Colon (tissue), 2 donors: ENCODE data around the gene RPL28.

ENCODE experiments used
- FAIRE-seq: peaks from 2 replicates; lab custom pipeline; 2012; peaks lifted over from hg19 to GRCh38; lab: Jason Lieb, UNC
- donor health status: control.
- donor health status: control.

RPL28 gene

GRCh38 chr19:55353803-55354697 is 31.7 kb upstream of the RPL28 start:
- no peak for FAIRE-seq

- FAIRE-seq = no peak
These were observed 31.0 kb upstream of the RPL28 start, which contains the start of gene COX6B2 for GRCh38 chr19:55354698-55355212. COX6B2 (minus strand) TSS chr19:55354719; CDS start chr19:55354521, 198 bp downstream.

GRCh38 chr19:55355213-55355821 is 30.4 kb upstream of the RPL28 start:
- no peak for FAIRE-seq

- FAIRE-seq = no peak
These were observed 27.2 kb upstream of the RPL28 start for GRCh38 chr19:55358493-55358892.

GRCh38 chr19:55358943-55359908 is 26.5 kb upstream of the RPL28 start:
- FAIRE-seq = no peak

GRCh38 chr19:55360902-55361301 is 24.8 kb upstream of the RPL28 start:
- FAIRE-seq = no peak

GRCh38 chr19:55362174-55362989 is 23.4 kb upstream of the RPL28 start:
- no peak for FAIRE-seq

GRCh38 chr19:55362990-55363716 is 22.6 kb upstream of the RPL28 start, which contains the start of gene GARIN5B:
GARIN5B (minus strand) TSS chr19:55363260; CDS start chr19:55363066, 194 bp downstream.
- no peak for FAIRE-seq

GRCh38 chr19:55365245-55365644 is 20.5 kb upstream of the RPL28 start:
- no peak for FAIRE-seq

- no peak for FAIRE-seq
These were observed 19.8 kb upstream of the RPL28 start for GRCh38 chr19:55365964-55366363.

- FAIRE-seq = no peak
These were observed 18.9 kb upstream of the RPL28 start for GRCh38 chr19:55366790-55367189.

- FAIRE-seq = no peak
These were observed 17.6 kb upstream of the RPL28 start for GRCh38 chr19:55368106-55368505.

GRCh38 chr19:55368701-55369563 is 16.8 kb upstream of the RPL28 start:
- no peak for FAIRE-seq

- no peak for FAIRE-seq
These were observed 16.0 kb upstream of the RPL28 start for GRCh38 chr19:55369653-55370304.

- no peak for FAIRE-seq
These were observed 15.3 kb upstream of the RPL28 start, which contains the start of gene IL11 for GRCh38 chr19:55370305-55370988. IL11 (minus strand) TSS chr19:55370463; CDS start chr19:55370310, 153 bp downstream.

GRCh38 chr19:55372316-55373081 is 13.2 kb upstream of the RPL28 start:
- no peak for FAIRE-seq

- no peak for FAIRE-seq
These were observed 12.3 kb upstream of the RPL28 start for GRCh38 chr19:55373306-55373992.
